Effector memory CD4-positive, alpha-beta T cell (primary cell): ENCODE results near the gene MGST2.

ENCODE experiments used
- DNase-seq, 3 donors: peaks; one replicate each; pipeline ENCODE4 v3.0.0-alpha.2; 2020
- H3K27ac ChIP-seq: 2 replicates; pipeline ENCODE4 v1.7.0; 2013; ENCODE audit warnings: mild to moderate bottlenecking, low read length, moderate library complexity; ENCODE audit not compliant: insufficient read depth, poor library complexity, severe bottlenecking
- H3K27me3 ChIP-seq: replicated peaks from 2 replicates; pipeline ENCODE4 v1.7.0; 2013; ENCODE audit warnings: mild to moderate bottlenecking, low read length; ENCODE audit not compliant: insufficient read depth, control insufficient read depth, poor library complexity, severe bottlenecking
- H3K36me3 ChIP-seq: 2 replicates; pipeline ENCODE4 v1.7.0; 2013; ENCODE audit warnings: mild to moderate bottlenecking, low read length, moderate library complexity; ENCODE audit not compliant: control insufficient read depth, insufficient read depth
- H3K4me1 ChIP-seq: 2 replicates; pipeline ENCODE4 v1.7.0; 2013; ENCODE audit warnings: low read length, mild to moderate bottlenecking; ENCODE audit not compliant: control insufficient read depth, insufficient read depth, poor library complexity, severe bottlenecking
- H3K4me3 ChIP-seq: 2 replicates; pipeline ENCODE4 v1.7.0; 2013; ENCODE audit warnings: low read length, low read depth, mild to moderate bottlenecking; ENCODE audit not compliant: insufficient read depth, poor library complexity, severe bottlenecking
- H3K9me3 ChIP-seq: 2 replicates; pipeline ENCODE4 v1.7.0; 2013; ENCODE audit warnings: mild to moderate bottlenecking, low read length, moderate library complexity; ENCODE audit not compliant: control insufficient read depth

MGST2 gene

DNA sequence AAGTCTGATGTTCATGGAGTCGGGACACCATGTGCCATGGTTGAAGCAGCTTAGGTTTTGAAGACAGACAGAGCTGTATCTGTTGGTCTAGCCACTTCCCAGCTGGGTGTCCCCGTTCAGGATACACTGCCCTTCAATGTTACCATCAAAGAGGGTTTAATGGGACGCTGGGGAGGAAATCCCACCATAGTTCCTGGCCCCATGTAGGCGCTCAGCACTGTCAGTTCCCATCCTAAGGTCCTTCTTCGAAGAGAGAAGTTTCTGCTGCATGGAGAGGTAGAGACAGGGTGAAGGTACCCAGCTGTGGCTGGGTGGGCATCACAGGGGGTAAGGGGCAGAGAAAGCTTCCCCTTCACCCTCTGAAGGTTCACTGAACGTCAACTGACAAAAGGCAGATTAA is 3.7 kb downstream of the MGST2 start:
- Histone ChIP-seq H3K9me3 (no peaks in the 10 kb centered on the region), H3K4me3 (no peak overlapping the region)

DNA sequence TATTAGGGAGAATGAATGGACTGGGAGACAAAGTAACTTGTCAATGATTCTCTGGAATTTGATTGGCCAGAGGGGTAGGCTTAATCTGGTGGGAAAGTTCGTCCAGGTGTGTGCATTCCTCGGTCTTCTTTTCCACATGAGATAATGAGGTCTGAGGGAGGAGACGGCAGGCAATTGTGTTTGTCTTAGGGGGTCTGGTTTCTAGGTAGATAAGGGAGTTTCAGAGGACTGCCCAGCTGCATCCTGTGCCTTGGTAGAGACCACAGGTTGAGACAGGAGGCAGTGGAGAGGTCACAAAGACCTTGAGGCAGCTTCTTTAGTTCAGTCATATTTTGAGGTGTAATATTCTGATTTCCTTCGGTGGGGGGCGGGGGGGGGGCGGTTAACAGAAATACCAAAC is 4.3 kb downstream of the MGST2 start:
- Histone ChIP-seq H3K27me3 (no peaks in the 10 kb centered on the region), H3K36me3 (no peaks in the 10 kb centered on the region), H3K9me3 (no peaks in the 10 kb centered on the region), H3K27ac (no peak overlapping the region), H3K4me1 (no peaks in the 10 kb centered on the region), H3K4me3 (no peak overlapping the region)
- DNase-seq, result no peak

More for the DNA sequence above, 3.7 kb downstream of the MGST2 start:
- Histone ChIP-seq H3K36me3 (no peaks in the 10 kb centered on the region), H3K27me3 (no peaks in the 10 kb centered on the region), H3K4me1 (no peaks in the 10 kb centered on the region), H3K27ac (no peak overlapping the region)
- DNase-seq, result no peak

- no peak for DNase-seq
- Histone ChIP-seq H3K4me3 (no peak overlapping the region), H3K27me3 (no peaks in the 10 kb centered on the region), H3K4me1 (no peaks in the 10 kb centered on the region), H3K9me3 (no peaks in the 10 kb centered on the region), H3K27ac (no peak overlapping the region), H3K36me3 (no peaks in the 10 kb centered on the region)
Measured at GRCh38 chr4:139670775-139671174, 5.2 kb downstream of the MGST2 start.

DNA sequence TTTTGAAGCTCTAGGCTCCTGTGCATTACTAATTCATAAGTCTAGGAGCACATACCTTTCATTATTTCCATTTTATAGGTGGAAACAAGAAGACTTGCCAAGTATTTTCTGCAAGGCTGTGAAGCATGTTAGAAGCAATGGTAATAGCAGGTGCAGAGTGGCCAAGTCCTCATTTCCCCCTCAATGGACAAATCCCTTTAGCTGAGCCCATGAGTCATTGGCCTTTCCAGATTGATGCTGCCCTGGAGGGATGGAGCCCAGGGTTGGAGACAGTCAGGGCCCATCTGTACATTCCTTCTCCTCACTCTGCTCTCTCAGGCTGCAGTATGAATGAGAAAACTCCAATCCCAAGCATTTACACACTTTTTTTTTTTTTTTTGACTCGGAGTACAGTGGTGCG is 6.6 kb downstream of the MGST2 start:
- H3K9me3 ChIP-seq, result no peaks in the 10 kb centered on the region
- H3K4me3 ChIP-seq, result no peak overlapping the region
- no peaks in the 10 kb centered on the region for H3K4me1 ChIP-seq
- H3K27me3 ChIP-seq, result no peaks in the 10 kb centered on the region
- no peak for DNase-seq
- H3K27ac ChIP-seq, result no peak overlapping the region
- no peaks in the 10 kb centered on the region for H3K36me3 ChIP-seq

DNA sequence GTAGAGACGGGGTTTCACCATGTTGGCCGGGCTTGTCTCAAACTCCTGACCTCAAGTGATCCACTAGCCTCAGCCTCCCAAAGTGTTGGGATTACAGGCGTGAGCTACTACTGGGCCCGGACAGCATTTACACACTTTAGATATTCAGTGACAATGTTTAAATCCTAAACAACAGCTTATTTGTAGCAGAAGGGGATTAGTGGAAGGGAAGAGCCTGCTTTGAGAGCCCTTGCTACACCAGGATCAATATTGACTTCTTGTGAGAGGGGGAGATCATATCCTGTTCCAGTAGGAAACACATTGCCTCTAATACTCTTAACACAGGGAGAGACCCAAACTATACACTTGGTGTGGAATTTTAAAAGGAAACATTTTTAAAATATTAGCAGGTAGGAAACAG is 7.1 kb downstream of the MGST2 start:
- no peak overlapping the region for H3K27ac ChIP-seq
- H3K4me1 ChIP-seq, result no peaks in the 10 kb centered on the region
- H3K4me3 ChIP-seq, result no peak overlapping the region
- DNase-seq, result no peak
- no peaks in the 10 kb centered on the region for H3K27me3 ChIP-seq
- H3K36me3 ChIP-seq, result no peaks in the 10 kb centered on the region
- H3K9me3 ChIP-seq, result no peaks in the 10 kb centered on the region

DNA sequence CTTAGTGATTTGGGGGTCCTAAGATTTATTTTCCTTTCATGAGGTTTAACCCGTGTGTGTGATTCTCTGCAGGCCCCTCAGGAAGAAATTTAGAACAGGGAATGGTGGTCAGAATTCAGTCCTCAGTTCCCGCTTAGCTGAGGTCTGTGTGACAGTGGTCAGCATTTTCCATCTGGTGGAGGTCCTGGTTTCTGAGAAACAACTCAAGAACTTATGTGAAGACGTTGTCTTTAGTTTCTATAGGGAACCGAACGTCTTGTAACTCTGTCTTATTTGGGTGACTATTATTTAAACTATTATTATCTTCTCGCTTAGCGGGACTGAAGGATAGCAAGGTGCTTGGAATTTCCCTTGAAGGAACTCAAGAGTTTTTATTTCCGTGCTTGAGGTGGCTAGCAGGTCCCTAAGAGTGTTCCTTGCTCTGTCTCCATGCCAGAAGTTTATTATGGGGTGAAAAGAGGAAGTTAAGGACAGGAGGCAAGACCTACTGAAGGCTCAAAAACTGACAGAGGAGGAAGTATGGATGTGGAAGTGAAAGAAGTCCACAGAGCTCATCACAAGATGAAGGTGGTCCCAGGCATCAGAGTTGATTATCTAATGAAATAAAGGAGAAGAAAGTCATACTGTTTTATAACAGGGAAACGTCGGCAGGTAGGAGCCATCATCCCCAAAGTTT is 9.4 kb downstream of the MGST2 start:
- Histone ChIP-seq H3K4me3 (no peak overlapping the region), H3K4me1 (no peaks in the 10 kb centered on the region), H3K36me3 (no peaks in the 10 kb centered on the region), H3K9me3 (no peaks in the 10 kb centered on the region), H3K27me3 (no peaks in the 10 kb centered on the region), H3K27ac (no peak overlapping the region)
- no peak for DNase-seq

- DNase-seq, result no peak
- Histone ChIP-seq H3K9me3 (no peaks in the 10 kb centered on the region), H3K27ac (no peak overlapping the region), H3K36me3 (no peaks in the 10 kb centered on the region), H3K4me1 (no peaks in the 10 kb centered on the region), H3K4me3 (no peak overlapping the region), H3K27me3 (no peaks in the 10 kb centered on the region)
Measured at GRCh38 chr4:139675651-139676050, 10.0 kb downstream of the MGST2 start.

GRCh38 chr4:139676365-139676764 is 10.7 kb downstream of the MGST2 start:
- H3K36me3 ChIP-seq, result no peaks in the 10 kb centered on the region
- no peak overlapping the region for H3K27ac ChIP-seq
- H3K9me3 ChIP-seq, result no peaks in the 10 kb centered on the region
- no peak for DNase-seq
- H3K4me3 ChIP-seq, result no peak overlapping the region
- no peaks in the 10 kb centered on the region for H3K4me1 ChIP-seq
- no peaks in the 10 kb centered on the region for H3K27me3 ChIP-seq

DNA sequence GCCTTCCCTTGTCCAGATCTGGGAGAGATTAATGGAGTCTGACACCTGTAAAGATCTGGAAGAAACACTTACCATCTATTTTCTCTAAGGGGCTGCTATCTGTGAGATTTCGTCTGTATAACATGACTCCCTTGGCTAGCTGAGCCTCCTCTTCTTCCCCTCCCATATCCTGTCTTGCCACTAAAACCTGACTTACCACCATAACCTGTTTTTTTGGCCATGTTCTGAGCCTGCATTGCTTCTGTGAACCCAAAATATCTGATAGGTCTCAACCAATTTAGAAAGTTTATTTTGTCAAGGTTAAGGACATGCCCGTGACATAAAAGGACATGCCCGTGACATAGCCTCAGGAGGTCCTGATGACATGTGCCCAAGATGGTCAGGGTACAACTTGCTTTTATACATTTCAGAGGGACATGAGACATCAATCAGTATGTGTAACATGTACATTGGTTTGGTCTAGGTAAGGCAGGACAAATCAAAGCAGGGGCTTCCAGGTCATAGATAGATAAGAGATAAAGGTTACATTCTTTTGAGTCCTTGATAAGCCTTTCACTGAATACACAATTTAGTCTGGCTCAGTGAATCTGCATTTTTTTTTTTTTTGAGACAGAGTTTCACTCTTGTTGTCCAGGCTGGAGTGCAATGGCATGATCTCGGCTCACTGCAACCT is 11.4 kb downstream of the MGST2 start:
- Histone ChIP-seq H3K27ac (no peak overlapping the region), H3K27me3 (no peaks in the 10 kb centered on the region), H3K36me3 (no peaks in the 10 kb centered on the region), H3K4me1 (no peaks in the 10 kb centered on the region), H3K9me3 (no peaks in the 10 kb centered on the region), H3K4me3 (no peak overlapping the region)
- DNase-seq, result no peak

DNA sequence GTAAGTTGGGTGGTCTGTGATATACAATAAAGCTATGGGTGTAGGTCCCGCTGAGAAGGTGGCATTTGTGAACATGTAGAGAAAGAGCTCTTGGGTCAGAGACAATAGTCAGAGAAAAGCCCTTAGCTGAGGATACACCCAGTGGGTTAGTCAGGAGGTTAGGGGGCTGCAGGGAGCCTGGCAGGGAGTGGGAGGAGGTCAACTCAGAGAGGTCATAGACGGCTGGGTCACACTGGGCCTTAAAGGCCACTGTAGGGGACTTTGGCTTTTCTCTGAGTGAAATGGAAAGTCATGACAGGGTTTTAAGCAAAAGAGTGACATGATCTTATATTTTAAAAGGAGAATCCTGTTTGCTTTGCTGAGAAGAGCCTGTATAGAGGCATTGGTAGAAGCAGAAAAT is 16.7 kb downstream of the MGST2 start:
- Histone ChIP-seq H3K36me3 (no peaks in the 10 kb centered on the region), H3K27me3 (no peaks in the 10 kb centered on the region), H3K9me3 (no peaks in the 10 kb centered on the region), H3K4me3 (no peak overlapping the region), H3K4me1 (no peaks in the 10 kb centered on the region), H3K27ac (no peak overlapping the region)
- DNase-seq, result no peak
